Endothelial cell of umbilical vein (primary cell): Measurements from ENCODE around the gene ZAR1. TPM values are rescaled to one million over a fixed set of nuclear protein-coding genes. Genes with fewer than 3 reads are reported as not detected.

Experiments
- BruUV-seq: library from RNA; stranded (reverse); fragments of 400-500 nt; replicated peaks from 2 replicates; lab custom pipeline; 2021; lab: Mats Ljungman, UMichigan
- CTCF ChIA-PET: fragments of 300-600, 350-600 bp; sonication (Branson Sonifier 250); formaldehyde crosslinking; loops from one replicate; lab custom pipeline; 2021; ENCODE audit warnings: antibody characterized with exemption, inconsistent platforms; lab: Charles Lee
- POLR2A ChIA-PET: fragments of 300-600, 350-600 bp; sonication (Branson Sonifier 250); formaldehyde crosslinking; loops from one replicate; lab custom pipeline; 2021; ENCODE audit warnings: antibody characterized with exemption, inconsistent platforms; lab: Charles Lee
- DNase-seq: peaks from one replicate; pipeline ENCODE4 v3.0.0-alpha.2; 2011; ENCODE audit warnings: low read depth, low spot score
- FAIRE-seq: peaks from 2 replicates; lab custom pipeline; 2011; peaks lifted over from hg19 to GRCh38; lab: Jason Lieb, UNC
- H2AFZ ChIP-seq: 2 replicates; pipeline ENCODE4 v1.6.0; 2012; ENCODE audit warnings: low read depth, low read length, control low read depth, inconsistent platforms
- H3K27ac ChIP-seq: 2 replicates; pipeline ENCODE4 v1.5.1; 2011; ENCODE audit warnings: low read depth, mild to moderate bottlenecking, control low read depth, low read length, moderate library complexity; ENCODE audit not compliant: insufficient read depth
- H3K27me3 ChIP-seq, 2 experiments: 2 replicates each; pipeline versions ENCODE4 v1.6.0 to v1.6.1; 2011; ENCODE audit warnings: low read length in 2 of 2, mixed read lengths in 1 of 2; ENCODE audit not compliant: control insufficient read depth in 2 of 2, insufficient read depth in 2 of 2
- H3K36me3 ChIP-seq, 2 experiments: 2 replicates in 1 of 2; 3 replicates in 1 of 2; pipeline ENCODE4 v1.5.1; 2011; ENCODE audit warnings: low read length in 2 of 2, mild to moderate bottlenecking in 1 of 2, moderate library complexity in 1 of 2; ENCODE audit not compliant: control insufficient read depth in 2 of 2, insufficient read depth in 2 of 2; ENCODE audit errors: extremely low read depth in 1 of 2
- H3K4me1 ChIP-seq: 3 replicates; pipeline ENCODE4 v1.5.1; 2011; ENCODE audit warnings: mild to moderate bottlenecking, low read length; ENCODE audit not compliant: control insufficient read depth, insufficient read depth; ENCODE audit errors: extremely low read depth
- H3K4me2 ChIP-seq: 2 replicates; pipeline ENCODE4 v1.6.1; 2011; ENCODE audit warnings: low read length, control low read depth, mixed read lengths; ENCODE audit not compliant: insufficient read depth
- H3K4me3 ChIP-seq, 3 experiments: fragments of 200-600 bp in 1 of 3; sonication (generic), shearing (Covaris generic) in 1 of 3; replicated peaks in 1 of 3; 2 replicates each; pipeline ENCODE4 v1.5.1; 2011 to 2016; ENCODE audit warnings: control low read depth in 3 of 3, low read length in 3 of 3, mild to moderate bottlenecking in 2 of 3, inconsistent platforms in 1 of 3, low read depth in 1 of 3, moderate library complexity in 1 of 3; ENCODE audit not compliant: insufficient read depth in 1 of 3
- H3K79me2 ChIP-seq: 2 replicates; pipeline ENCODE4 v1.6.0; 2012; ENCODE audit warnings: low read length, inconsistent platforms; ENCODE audit not compliant: control insufficient read depth, insufficient read depth
- H3K9ac ChIP-seq: replicated peaks from 2 replicates; pipeline ENCODE3; 2011; ENCODE audit warnings: low read length, control low read depth; ENCODE audit not compliant: insufficient read depth; ENCODE audit errors: extremely low read depth
- H3K9me1 ChIP-seq: replicated peaks from 3 replicates; pipeline ENCODE4 v1.6.0; 2011; ENCODE audit warnings: mild to moderate bottlenecking, low read length; ENCODE audit not compliant: control insufficient read depth, insufficient read depth; ENCODE audit errors: extremely low read depth
- H3K9me3 ChIP-seq: replicated peaks from 2 replicates; pipeline ENCODE4 v1.5.1; 2012; ENCODE audit warnings: low read length, inconsistent platforms; ENCODE audit not compliant: control insufficient read depth, insufficient read depth
- H4K20me1 ChIP-seq: replicated peaks from 2 replicates; pipeline ENCODE3; 2011; ENCODE audit warnings: mild to moderate bottlenecking, low read length; ENCODE audit not compliant: control insufficient read depth, insufficient read depth; ENCODE audit errors: extremely low read depth
- CTCF ChIP-seq, 2 donors: IDR thresholded peaks; 1 replicate in 1 of 2; 2 replicates in 1 of 2; pipeline ENCODE4 v1.5.1; 2011; ENCODE audit warnings: low read length in 2 of 2, mild to moderate bottlenecking in 2 of 2, moderate library complexity in 2 of 2, control low read depth in 1 of 2, inconsistent platforms in 1 of 2, low read depth in 1 of 2; ENCODE audit not compliant: insufficient read depth in 1 of 2; ENCODE audit errors: extremely low read depth in 1 of 2
- EZH2 ChIP-seq: IDR thresholded peaks from 2 replicates; pipeline ENCODE4 v1.6.1; 2012; ENCODE audit warnings: borderline replicate concordance, low read depth, mild to moderate bottlenecking, moderate library complexity, low read length, inconsistent platforms; ENCODE audit not compliant: severe bottlenecking
- FOS ChIP-seq: IDR thresholded peaks from 2 replicates; pipeline ENCODE4 v1.6.1; 2011; ENCODE audit warnings: mild to moderate bottlenecking, low read length, moderate library complexity, borderline replicate concordance; ENCODE audit not compliant: insufficient read depth
- GATA2 ChIP-seq: IDR thresholded peaks from 2 replicates; pipeline ENCODE4 v1.7.0; 2011; ENCODE audit warnings: low read depth, mild to moderate bottlenecking, moderate library complexity, mixed read lengths, low read length; ENCODE audit not compliant: insufficient read length, insufficient read depth
- JUN ChIP-seq: IDR thresholded peaks from 2 replicates; pipeline ENCODE4 v1.6.1; 2011; ENCODE audit warnings: borderline replicate concordance, low read depth; ENCODE audit not compliant: insufficient read length, insufficient read depth
- MAX ChIP-seq: IDR thresholded peaks from 2 replicates; pipeline ENCODE4 v1.6.1; 2011; ENCODE audit not compliant: insufficient read depth, insufficient read length
- MYC ChIP-seq: IDR thresholded peaks from one replicate; pipeline ENCODE4 v1.6.1; 2011; ENCODE audit warnings: mild to moderate bottlenecking, low read depth, low read length
- POLR2A ChIP-seq: IDR thresholded peaks from 2 replicates; pipeline ENCODE4 v1.6.1; 2012; ENCODE audit warnings: low read depth, mild to moderate bottlenecking, control low read depth, low read length
- POLR2AphosphoS5 ChIP-seq: IDR thresholded peaks from 2 replicates; pipeline ENCODE4 v1.6.1; 2012; ENCODE audit warnings: low read depth, mild to moderate bottlenecking, control low read depth, low read length, moderate library complexity; ENCODE audit not compliant: insufficient read depth
- dilution Hi-C: fragments of 300-500 bp; cut with MboI; formaldehyde crosslinking; loops from one replicate; pipeline ENCODE4 v1.15.0; 2019; ENCODE audit warnings: low sequenced_read_pairs; ENCODE audit not compliant: extremely low pct_ligation_motif_present
- intact Hi-C: fragments of 100-400 bp; cut with micrococcal nuclease; formaldehyde crosslinking; loops from one replicate; pipeline ENCODE4 v1.10.0; 2022
- polyA plus RNA-seq, 4 experiments: library from polyadenylated mRNA; depleted of rRNA in 3 of 4; stranded (reverse) in 3 of 4; unstranded in 1 of 4; fragments of >200 nt; gene quantifications; 2 replicates each; pipeline versions ENCODE4 v1.2.1 to v1.2.3, GENCODE V29; 2011 to 2012; ENCODE audit warnings: missing spikeins in 1 of 4
- total RNA-seq: library from RNA; stranded (reverse); gene quantifications from 2 replicates; pipeline ENCODE4 v1.2.3, GENCODE V29; 2021

ZAR1 gene
- total and polyA plus RNA-seq, 2 donors (not counting 3 experiments of a cell fraction or from before 2014, with no cell fraction given), result not detected

GRCh38 chr4:48503233-48504025 lies 13.4 kb downstream of the ZAR1 start:
- Histone ChIP-seq H3K4me3 (no peak overlapping the region), H3K79me2 (no peaks in the 10 kb centered on the region), H3K27ac (no peak overlapping the region), H3K9me1 (no peaks in the 10 kb centered on the region), H3K36me3 (peaks cover 7 to 11% of the 10 kb centered on the region in 2 experiments), H3K9me3 (no peaks in the 10 kb centered on the region), H3K9ac (no peak overlapping the region), H4K20me1 (no peaks in the 10 kb centered on the region), H3K27me3 (no peaks in the 10 kb centered on the region), H3K4me1 (no peaks in the 10 kb centered on the region), H3K4me2 (no peak overlapping the region), H2AFZ (no peak overlapping the region)
- DNase-seq, result no peak
- CTCF ChIA-PET, result interaction anchor here (1.0 to 1.3 kb wide), 2 partner anchors 10 to 12 kb away, joined by 3 read pairs; no protein-coding TSS in a partner anchor
- BruUV-seq, result no TSS peak
- dilution Hi-C loops (no loop called here), intact Hi-C loops (no loop called here)
- POLR2A ChIA-PET, result no interaction called here
- FAIRE-seq, result no peak
- no peak for TF ChIP-seq JUN
- TF ChIP-seq MYC, result no peak
- TF ChIP-seq CTCF (IDR thresholded peaks at IDR 0.05; ENCODE audit: extremely low read depth in 1 of 2, insufficient read depth in 1 of 2, low read depth in 1 of 2, low read length in 2 of 2), result no peak
- TF ChIP-seq POLR2AphosphoS5, result no peak
- no peak for TF ChIP-seq POLR2A

- Histone ChIP-seq H3K36me3 (peaks cover 3 to 13% of the 10 kb centered on the region in 2 experiments), H4K20me1 (no peaks in the 10 kb centered on the region), H3K9me1 (no peaks in the 10 kb centered on the region), H3K27me3 (no peaks in the 10 kb centered on the region), H3K9ac (no peak overlapping the region), H3K4me2 (no peak overlapping the region), H3K79me2 (no peaks in the 10 kb centered on the region), H3K4me1 (no peaks in the 10 kb centered on the region), H2AFZ (no peak overlapping the region), H3K9me3 (no peaks in the 10 kb centered on the region), H3K4me3 (no peak overlapping the region), H3K27ac (no peak overlapping the region)
- dilution Hi-C loops, result no loop called here
- no TSS peak for BruUV-seq
- ChIA-PET CTCF (interaction anchor here (1.0 to 1.3 kb wide), 2 partner anchors 10 to 12 kb away, joined by 3 read pairs; no protein-coding TSS in a partner anchor), POLR2A (no interaction called here)
- DNase-seq, result no peak
- no peak for FAIRE-seq
- intact Hi-C loops, result no loop called here
- TF ChIP-seq POLR2AphosphoS5 (no peak), GATA2 (no peak), JUN (no peak), POLR2A (no peak), FOS (no peak), CTCF (IDR thresholded peaks at IDR 0.05; ENCODE audit: extremely low read depth in 1 of 2, insufficient read depth in 1 of 2, low read depth in 1 of 2, low read length in 2 of 2) (no peak), MYC (no peak), MAX (no peak), EZH2 (no peak)
Measured at GRCh38 chr4:48504026-48504330, 13.9 kb downstream of the ZAR1 start.
